K562 (cell line): ENCODE results near the gene CBX8. TPM values are rescaled to one million over a fixed set of nuclear protein-coding genes. Genes with fewer than 3 reads are reported as not detected.

Experiments
- CBFA2T3 ChIP-seq: fragments of 450-650 bp; IDR thresholded peaks from 2 replicates; pipeline ENCODE4 v1.6.1; 2017
- CEBPG ChIP-seq, 3 experiments: fragments of 200-800 bp in 1 of 3; sonication (Bioruptor generic) in 1 of 3; sonication (generic) in 1 of 3; formaldehyde crosslinking in 1 of 3; IDR thresholded peaks in 2 of 3; conservative IDR thresholded peaks in 1 of 3; 2 replicates each; pipeline versions ENCODE4 v1.6.1 to v1.8.0; 2016 to 2022; ENCODE audit warnings: missing compliant biosample characterization in 2 of 3, missing genetic modification characterization in 2 of 3, mild to moderate bottlenecking in 1 of 3, missing genetic modification reagents in 1 of 3
- ESRRA ChIP-seq: fragments of 450-650 bp; IDR thresholded peaks from 2 replicates; pipeline ENCODE4 v1.6.1; 2014; ENCODE audit warnings: low read depth, mild to moderate bottlenecking, moderate library complexity, borderline replicate concordance
- HDAC2 ChIP-seq: fragments of 450-650 bp; IDR thresholded peaks from 2 replicates; pipeline ENCODE4 v1.6.1; 2016; ENCODE audit warnings: mild to moderate bottlenecking
- RFX1 ChIP-seq: fragments of 450-650 bp; IDR thresholded peaks from 2 replicates; pipeline ENCODE4 v1.6.1; 2016; ENCODE audit warnings: mild to moderate bottlenecking, moderate library complexity
- SMC3 ChIP-seq: conservative IDR thresholded peaks from 2 replicates; pipeline ENCODE4 v1.6.1; 2011; ENCODE audit warnings: low read depth, low read length, improper control_type of control experiment; ENCODE audit not compliant: insufficient read depth
- SRSF9 ChIP-seq: fragments of 200-400 bp; formaldehyde crosslinking; IDR thresholded peaks from 2 replicates; pipeline ENCODE4 v1.6.1; 2017; ENCODE audit warnings: low read depth, low read length, borderline replicate concordance
- ZFX ChIP-seq: sonication (generic); formaldehyde crosslinking; IDR thresholded peaks from 2 replicates; pipeline ENCODE4 v1.8.0; 2022; ENCODE audit warnings: mild to moderate bottlenecking, missing genetic modification reagents, moderate library complexity
- ZNF445 ChIP-seq: fragments of 250-450 bp; sonication (Bioruptor Pico); IDR thresholded peaks from 2 replicates; pipeline ENCODE4 v1.4.0; 2020; ENCODE audit warnings: low read depth, mild to moderate bottlenecking, moderate library complexity
- ZNF507 ChIP-seq: conservative IDR thresholded peaks from 2 replicates; pipeline ENCODE4 v1.6.1; 2017; ENCODE audit warnings: missing genetic modification characterization, missing compliant biosample characterization
- polyA plus RNA-seq, 8 experiments: library from polyadenylated mRNA; depleted of rRNA in 4 of 8; stranded (reverse) in 5 of 8; unstranded in 3 of 8; fragments of >200 nt; fragmentation: Nextera tagmentation in 2 of 8; fragmentation: Illumina TruSeq in 1 of 8; extraction: Ambion mirVana in 2 of 8; extraction: Trizol in 1 of 8; gene quantifications; 2 replicates each; pipeline versions ENCODE4 v1.2.1 to v1.2.3, GENCODE V29; 2011 to 2014; ENCODE audit warnings: inconsistent platforms in 1 of 8, missing spikeins in 1 of 8
- total RNA-seq, 7 experiments: library from RNA; depleted of rRNA in 6 of 7; stranded (reverse); fragments of >200 nt in 6 of 7; fragmentation: Illumina TruSeq in 2 of 7; extraction: Trizol in 2 of 7; gene quantifications; 2 replicates each; pipeline versions ENCODE4 v1.2.1 to v1.2.3, GENCODE V29; 2011 to 2021; ENCODE audit warnings: low replicate concordance in 1 of 7
- TF ChIP-seq, protein P1 (sequence below): fragments of 250-450 bp; sonication (Bioruptor Pico); IDR thresholded peaks from 2 replicates; pipeline ENCODE4 v1.5.0; 2021; ENCODE audit warnings: mild to moderate bottlenecking, moderate library complexity
- TF ChIP-seq, protein P2 (sequence below): fragments of 250-450 bp; sonication (Bioruptor Pico); IDR thresholded peaks from 2 replicates; pipeline ENCODE4 v1.5.0; 2021
- TF ChIP-seq, protein P3 (sequence below): fragments of 450-650 bp; IDR thresholded peaks from 2 replicates; pipeline ENCODE4 v1.6.1; 2014; ENCODE audit warnings: low read depth, mild to moderate bottlenecking, moderate library complexity, borderline replicate concordance
- TF ChIP-seq, protein P4 (sequence below): sonication (generic); formaldehyde crosslinking; IDR thresholded peaks from 2 replicates; pipeline ENCODE4 v1.8.0; 2023; ENCODE audit warnings: mild to moderate bottlenecking, missing genetic modification reagents

CBX8 gene
- total and polyA plus RNA-seq, 9 of the 15 experiments (the other 6 are each of a cell fraction or from before 2014, with no cell fraction given), result 0.08 to 11.9 (median 2.6) TPM

DNA sequence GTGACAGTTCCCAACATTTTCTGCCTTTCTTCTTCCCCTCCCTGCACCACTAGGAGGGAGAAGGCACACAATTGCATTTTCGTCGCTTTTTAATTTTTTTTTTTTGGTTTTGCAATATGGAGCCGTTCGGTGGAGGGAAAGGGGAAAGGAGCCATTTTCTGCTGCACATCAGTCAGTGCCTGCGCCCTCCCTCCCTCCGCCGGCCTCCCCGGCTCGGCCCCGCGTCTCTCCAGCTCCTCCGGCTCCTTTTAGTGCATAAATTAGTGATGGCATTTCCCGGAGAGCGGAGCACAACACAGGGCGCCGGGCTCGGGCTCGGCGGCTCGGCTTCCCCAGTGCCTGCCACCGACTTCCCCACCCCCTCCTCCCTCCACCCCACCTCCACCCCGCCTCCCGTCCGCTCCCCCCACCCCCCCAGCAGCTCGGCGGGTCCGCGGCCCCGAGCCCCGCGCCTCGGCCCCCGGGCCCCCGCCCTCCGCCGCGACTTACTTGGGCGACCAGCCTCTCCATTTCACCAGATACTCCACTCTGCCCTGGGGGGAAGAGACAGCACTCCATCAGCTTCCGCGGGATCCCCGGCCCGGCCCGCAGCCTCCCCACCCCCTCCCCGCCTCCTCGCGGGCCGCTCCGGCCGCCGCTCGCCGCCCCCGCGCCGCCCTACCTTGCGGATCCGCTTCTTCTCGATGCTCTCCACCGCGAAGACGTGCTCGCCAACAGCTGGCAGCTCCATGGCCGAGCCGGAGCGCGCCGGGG lies 41.8 kb upstream of the CBX8 start (continued):
- TF ChIP-seq, protein P1, sequence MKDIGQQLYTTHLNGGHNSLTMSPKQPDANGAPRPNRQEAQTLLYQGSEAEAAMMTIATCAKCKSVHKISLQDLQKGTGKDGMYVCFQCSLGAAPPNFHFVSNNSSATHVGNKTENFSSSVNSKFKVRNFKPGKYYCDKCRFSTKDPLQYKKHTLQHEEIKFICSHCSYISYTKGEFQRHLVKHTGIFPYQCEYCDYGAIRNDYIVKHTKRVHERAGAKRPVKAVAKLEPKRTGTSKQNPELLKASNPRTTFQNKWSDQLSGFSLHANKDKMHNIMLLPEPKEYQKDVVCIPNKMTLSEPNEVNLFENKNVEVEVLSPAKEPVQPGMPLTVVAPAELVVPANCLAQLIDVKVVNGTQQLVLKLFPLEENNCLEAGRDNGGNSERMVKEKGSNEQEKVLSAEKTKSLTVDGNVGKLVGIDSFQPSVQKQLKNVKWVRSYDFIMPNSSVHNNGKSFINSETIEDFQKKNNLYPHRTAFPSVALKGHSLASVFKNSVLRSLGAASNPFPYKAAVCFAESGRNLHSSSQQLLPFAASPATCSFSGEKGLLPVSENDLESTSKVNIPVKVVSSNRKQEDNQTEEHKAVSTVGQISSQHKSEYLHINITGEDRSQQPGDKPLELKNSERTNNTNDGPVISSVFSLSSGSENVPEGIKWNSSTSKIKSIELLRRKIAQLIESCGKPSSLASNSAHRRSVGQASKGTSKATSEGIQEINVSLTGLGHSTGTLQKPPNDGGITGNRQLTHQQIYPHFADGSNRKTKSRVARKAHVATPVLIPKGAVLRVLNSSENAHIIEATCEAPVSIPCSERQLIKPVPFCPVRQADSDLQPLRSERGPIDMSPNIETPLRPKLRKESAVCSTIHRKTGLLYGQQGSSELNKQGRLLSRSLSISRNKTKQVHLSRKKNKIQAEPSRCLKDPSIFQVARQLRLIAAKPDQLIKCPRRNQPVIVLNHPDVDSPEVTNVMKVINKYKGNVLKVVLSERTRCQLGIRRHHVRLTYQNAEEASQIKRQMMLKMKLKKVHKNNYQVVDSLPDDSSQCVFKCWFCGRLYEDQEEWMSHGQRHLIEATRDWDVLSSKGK (CRISPR knock-in tag), result no peak
- no peak for TF ChIP-seq SRSF9
- TF ChIP-seq, protein P2, sequence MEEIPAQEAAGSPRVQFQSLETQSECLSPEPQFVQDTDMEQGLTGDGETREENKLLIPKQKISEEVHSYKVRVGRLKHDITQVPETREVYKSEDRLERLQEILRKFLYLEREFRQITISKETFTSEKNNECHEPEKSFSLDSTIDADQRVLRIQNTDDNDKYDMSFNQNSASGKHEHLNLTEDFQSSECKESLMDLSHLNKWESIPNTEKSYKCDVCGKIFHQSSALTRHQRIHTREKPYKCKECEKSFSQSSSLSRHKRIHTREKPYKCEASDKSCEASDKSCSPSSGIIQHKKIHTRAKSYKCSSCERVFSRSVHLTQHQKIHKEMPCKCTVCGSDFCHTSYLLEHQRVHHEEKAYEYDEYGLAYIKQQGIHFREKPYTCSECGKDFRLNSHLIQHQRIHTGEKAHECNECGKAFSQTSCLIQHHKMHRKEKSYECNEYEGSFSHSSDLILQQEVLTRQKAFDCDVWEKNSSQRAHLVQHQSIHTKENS, result no peak
- TF ChIP-seq ZNF507, result no peak
- no peak for TF ChIP-seq SMC3
- TF ChIP-seq CBFA2T3, result no peak
- TF ChIP-seq ESRRA, result no peak
- 0 out of 2 replicates have a peak, but pooled peaks have one; percentile 5 for TF ChIP-seq ZFX (CRISPR knock-in tag)
- no peak for TF ChIP-seq RFX1
- TF ChIP-seq HDAC2, result 0 out of 2 replicates have a peak, but pooled peaks have one; percentile 13
- TF ChIP-seq, protein P3, sequence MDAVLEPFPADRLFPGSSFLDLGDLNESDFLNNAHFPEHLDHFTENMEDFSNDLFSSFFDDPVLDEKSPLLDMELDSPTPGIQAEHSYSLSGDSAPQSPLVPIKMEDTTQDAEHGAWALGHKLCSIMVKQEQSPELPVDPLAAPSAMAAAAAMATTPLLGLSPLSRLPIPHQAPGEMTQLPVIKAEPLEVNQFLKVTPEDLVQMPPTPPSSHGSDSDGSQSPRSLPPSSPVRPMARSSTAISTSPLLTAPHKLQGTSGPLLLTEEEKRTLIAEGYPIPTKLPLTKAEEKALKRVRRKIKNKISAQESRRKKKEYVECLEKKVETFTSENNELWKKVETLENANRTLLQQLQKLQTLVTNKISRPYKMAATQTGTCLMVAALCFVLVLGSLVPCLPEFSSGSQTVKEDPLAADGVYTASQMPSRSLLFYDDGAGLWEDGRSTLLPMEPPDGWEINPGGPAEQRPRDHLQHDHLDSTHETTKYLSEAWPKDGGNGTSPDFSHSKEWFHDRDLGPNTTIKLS, result no peak
- TF ChIP-seq, protein P4, sequence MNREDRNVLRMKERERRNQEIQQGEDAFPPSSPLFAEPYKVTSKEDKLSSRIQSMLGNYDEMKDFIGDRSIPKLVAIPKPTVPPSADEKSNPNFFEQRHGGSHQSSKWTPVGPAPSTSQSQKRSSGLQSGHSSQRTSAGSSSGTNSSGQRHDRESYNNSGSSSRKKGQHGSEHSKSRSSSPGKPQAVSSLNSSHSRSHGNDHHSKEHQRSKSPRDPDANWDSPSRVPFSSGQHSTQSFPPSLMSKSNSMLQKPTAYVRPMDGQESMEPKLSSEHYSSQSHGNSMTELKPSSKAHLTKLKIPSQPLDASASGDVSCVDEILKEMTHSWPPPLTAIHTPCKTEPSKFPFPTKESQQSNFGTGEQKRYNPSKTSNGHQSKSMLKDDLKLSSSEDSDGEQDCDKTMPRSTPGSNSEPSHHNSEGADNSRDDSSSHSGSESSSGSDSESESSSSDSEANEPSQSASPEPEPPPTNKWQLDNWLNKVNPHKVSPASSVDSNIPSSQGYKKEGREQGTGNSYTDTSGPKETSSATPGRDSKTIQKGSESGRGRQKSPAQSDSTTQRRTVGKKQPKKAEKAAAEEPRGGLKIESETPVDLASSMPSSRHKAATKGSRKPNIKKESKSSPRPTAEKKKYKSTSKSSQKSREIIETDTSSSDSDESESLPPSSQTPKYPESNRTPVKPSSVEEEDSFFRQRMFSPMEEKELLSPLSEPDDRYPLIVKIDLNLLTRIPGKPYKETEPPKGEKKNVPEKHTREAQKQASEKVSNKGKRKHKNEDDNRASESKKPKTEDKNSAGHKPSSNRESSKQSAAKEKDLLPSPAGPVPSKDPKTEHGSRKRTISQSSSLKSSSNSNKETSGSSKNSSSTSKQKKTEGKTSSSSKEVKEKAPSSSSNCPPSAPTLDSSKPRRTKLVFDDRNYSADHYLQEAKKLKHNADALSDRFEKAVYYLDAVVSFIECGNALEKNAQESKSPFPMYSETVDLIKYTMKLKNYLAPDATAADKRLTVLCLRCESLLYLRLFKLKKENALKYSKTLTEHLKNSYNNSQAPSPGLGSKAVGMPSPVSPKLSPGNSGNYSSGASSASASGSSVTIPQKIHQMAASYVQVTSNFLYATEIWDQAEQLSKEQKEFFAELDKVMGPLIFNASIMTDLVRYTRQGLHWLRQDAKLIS (CRISPR knock-in tag), result no peak
- no peak for TF ChIP-seq CEBPG (CRISPR knock-in tag; IDR thresholded peaks at IDR 0.05)
- 0 out of 4 replicates have a peak, but pooled peaks of 1 of the 2 experiments have one; percentile 32 for TF ChIP-seq CEBPG (tag; conservative IDR thresholded peaks at IDR 0.05 in 1 of 2, IDR thresholded peaks at IDR 0.05 in 1 of 2)
- no peak for TF ChIP-seq ZNF445 (CRISPR knock-in tag)
